Measurements from ENCODE around the gene ADAM23. TPM values are rescaled to one million over a fixed set of nuclear protein-coding genes. Genes with fewer than 3 reads are reported as not detected.

Gene ADAM23
- total RNA-seq, 2 donors from 2014 or later = 4.5 to 6.4 TPM

- Histone ChIP-seq H3K36me3 (no peaks in the 10 kb centered on the region), H3K4me1 (ENCODE audit: control insufficient read depth in 1 of 2, low read depth in 2 of 2) (no peaks in the 10 kb centered on the region), H3K9me3 (no peaks in the 10 kb centered on the region), H3K27ac (no peak overlapping the region), H3K4me3 (no peak overlapping the region), H3K27me3 (replicated peaks; ENCODE audit: insufficient read depth) (no peaks in the 10 kb centered on the region)
- ATAC-seq (ENCODE audit: insufficient number of reproducible peaks, low FRiP score, low read depth) (no peak), DNase-seq (ENCODE audit: low spot score) (no peak)
- TF ChIP-seq CTCF (IDR thresholded peaks at IDR 0.05) = no peak
These were observed 21.3 kb downstream of the ADAM23 start for GRCh38 chr2:206464597-206464996.

GRCh38 chr2:206471524-206472062 lies 28.3 kb downstream of the ADAM23 start:
- H3K27ac ChIP-seq = no peak overlapping the region
- H3K9me3 ChIP-seq = no peaks in the 10 kb centered on the region
- DNase-seq (ENCODE audit: low spot score) (no peak), ATAC-seq (ENCODE audit: insufficient number of reproducible peaks, low FRiP score, low read depth) (no peak)
- no peaks in the 10 kb centered on the region for H3K27me3 ChIP-seq (replicated peaks; ENCODE audit: insufficient read depth)
- TF ChIP-seq CTCF (IDR thresholded peaks at IDR 0.05) = no peak
- H3K36me3 ChIP-seq = no peaks in the 10 kb centered on the region
- no peaks in the 10 kb centered on the region for H3K4me1 ChIP-seq (ENCODE audit: control insufficient read depth in 1 of 2, low read depth in 2 of 2)
- H3K4me3 ChIP-seq = no peak overlapping the region

GRCh38 chr2:206472094-206472493 lies 28.8 kb downstream of the ADAM23 start:
- ATAC-seq (ENCODE audit: insufficient number of reproducible peaks, low FRiP score, low read depth) = no peak
- Histone ChIP-seq H3K27me3 (replicated peaks; ENCODE audit: insufficient read depth) (no peaks in the 10 kb centered on the region), H3K36me3 (no peaks in the 10 kb centered on the region), H3K9me3 (no peaks in the 10 kb centered on the region), H3K4me3 (no peak overlapping the region), H3K4me1 (ENCODE audit: control insufficient read depth in 1 of 2, low read depth in 2 of 2) (no peaks in the 10 kb centered on the region), H3K27ac (no peak overlapping the region)
- TF ChIP-seq CTCF (IDR thresholded peaks at IDR 0.05) = no peak
- no peak for DNase-seq (ENCODE audit: low spot score)

- Histone ChIP-seq H3K4me3 (no peak overlapping the region), H3K27ac (no peak overlapping the region), H3K9me3 (no peaks in the 10 kb centered on the region), H3K36me3 (no peaks in the 10 kb centered on the region), H3K4me1 (ENCODE audit: control insufficient read depth in 1 of 2, low read depth in 2 of 2) (no peaks in the 10 kb centered on the region), H3K27me3 (replicated peaks; ENCODE audit: insufficient read depth) (no peaks in the 10 kb centered on the region)
- TF ChIP-seq CTCF (IDR thresholded peaks at IDR 0.05) = no peak
- DNase-seq (ENCODE audit: low spot score) = no peak
- ATAC-seq (ENCODE audit: insufficient number of reproducible peaks, low FRiP score, low read depth) = no peak
These were observed 30.8 kb downstream of the ADAM23 start for GRCh38 chr2:206474099-206474498.

GRCh38 chr2:206477296-206477695 lies 34.0 kb downstream of the ADAM23 start:
- DNase-seq (ENCODE audit: low spot score) (no peak), ATAC-seq (ENCODE audit: insufficient number of reproducible peaks, low FRiP score, low read depth) (no peak)
- Histone ChIP-seq H3K9me3 (no peaks in the 10 kb centered on the region), H3K4me1 (ENCODE audit: control insufficient read depth in 1 of 2, low read depth in 2 of 2) (no peaks in the 10 kb centered on the region), H3K27ac (no peak overlapping the region), H3K36me3 (no peaks in the 10 kb centered on the region), H3K27me3 (replicated peaks; ENCODE audit: insufficient read depth) (no peaks in the 10 kb centered on the region), H3K4me3 (no peak overlapping the region)
- no peak for TF ChIP-seq CTCF (IDR thresholded peaks at IDR 0.05)

All from thoracic aorta (tissue), 2 donors.